GM19239 (cell line): ENCODE data around the gene UBE2H.
"Not testable (repeated sequence)": the region's sequence is repeated elsewhere in the genome, so short reads cannot be mapped to it uniquely, and the experiment has no call there.

Experiments
- DNase-seq: peaks from one replicate; pipeline ENCODE4 v3.0.0; 2011; ENCODE audit warnings: low spot score; ENCODE audit not compliant: insufficient read length
- FAIRE-seq: peaks from 2 replicates; lab custom pipeline; 2011; peaks lifted over from hg19 to GRCh38; lab: Jason Lieb, UNC

UBE2H gene

GRCh38 chr7:129828989-129829736 is 123.6 kb downstream of the UBE2H start:
- no peak for DNase-seq
- FAIRE-seq, result no peak

DNA sequence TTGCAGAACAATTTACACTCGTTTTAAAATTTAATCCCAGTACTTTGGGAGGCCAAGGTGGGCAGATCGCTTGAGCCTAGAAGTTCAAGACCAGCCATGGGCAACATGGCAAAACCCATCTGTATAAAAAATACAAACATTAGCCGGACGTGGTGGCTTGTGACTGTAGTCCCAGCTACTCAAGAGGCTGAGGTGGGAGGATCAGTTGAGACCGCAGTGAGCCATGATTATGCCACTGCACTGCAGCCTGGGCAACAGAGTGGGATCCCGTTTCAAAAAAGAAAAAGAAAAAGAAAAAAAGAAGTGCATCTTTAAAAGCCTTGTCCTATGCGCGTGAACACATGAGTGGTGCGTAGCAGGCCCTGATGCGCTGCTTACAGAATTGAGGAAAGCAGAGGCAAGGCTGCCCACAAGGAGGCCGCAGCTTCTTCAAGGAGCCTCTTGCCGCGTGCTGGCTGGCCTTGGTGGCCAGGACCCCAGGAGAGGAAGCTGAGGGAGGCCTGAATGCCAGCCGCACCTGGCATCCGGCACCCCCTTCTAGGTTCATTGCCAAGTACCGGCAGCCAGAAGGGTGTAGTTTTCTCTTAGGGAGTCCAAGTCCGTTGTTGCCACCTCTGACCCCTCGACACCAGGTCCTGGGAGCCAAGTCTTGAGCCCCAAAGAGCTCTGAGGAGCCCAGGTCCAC is 124.5 kb downstream of the UBE2H start:
- FAIRE-seq (no peak), DNase-seq (no peak)

DNA sequence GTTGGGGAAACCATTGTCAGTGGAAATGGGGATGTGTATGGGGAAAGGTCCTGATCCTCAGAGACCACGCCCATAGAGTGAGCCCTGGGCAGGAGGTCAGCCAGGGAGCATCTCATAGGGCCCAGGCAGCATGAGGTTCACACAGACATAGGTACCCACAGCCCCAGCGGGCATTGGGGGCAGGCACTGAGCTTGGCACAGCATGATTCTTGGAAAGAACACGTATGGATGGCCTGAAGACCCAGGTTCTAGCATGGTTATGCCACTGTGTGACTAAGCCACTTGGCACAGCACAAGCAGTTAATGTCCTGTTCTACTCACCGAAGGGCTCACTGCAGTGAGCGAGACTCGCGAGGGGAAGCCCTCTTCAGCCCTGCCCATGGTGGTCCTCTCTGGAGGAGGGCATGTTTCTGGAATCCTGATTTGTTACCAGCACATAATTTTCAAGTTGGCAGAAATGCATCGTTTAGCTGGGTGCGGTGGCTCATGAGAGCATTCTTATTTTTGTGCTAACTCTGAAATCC is 125.2 kb downstream of the UBE2H start:
- DNase-seq (no peak), FAIRE-seq (no peak)

DNA sequence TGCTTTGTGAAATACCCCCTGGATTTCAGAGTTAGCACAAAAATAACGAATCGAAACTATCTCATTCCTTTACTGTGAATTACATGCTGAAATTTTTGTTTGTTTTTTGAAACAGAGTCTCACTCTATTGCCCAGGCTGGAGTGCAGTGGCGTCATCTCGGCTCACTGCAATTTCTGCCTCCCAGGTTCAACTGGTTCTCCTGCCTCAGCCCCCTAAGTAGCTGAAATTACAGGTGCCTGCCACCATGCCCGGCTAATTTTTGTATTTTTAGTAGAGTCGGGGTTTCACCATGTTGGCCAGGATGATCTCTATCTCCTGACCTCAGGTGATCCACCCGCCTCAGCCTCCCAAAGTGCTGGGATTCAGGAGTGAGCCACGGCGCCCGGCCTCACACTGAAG is 125.9 kb downstream of the UBE2H start:
- DNase-seq, FAIRE-seq: not testable (repeated sequence)

- FAIRE-seq (no peak), DNase-seq (peak; percentile 74)
These were observed 127.4 kb downstream of the UBE2H start for GRCh38 chr7:129825209-129825970.

DNA sequence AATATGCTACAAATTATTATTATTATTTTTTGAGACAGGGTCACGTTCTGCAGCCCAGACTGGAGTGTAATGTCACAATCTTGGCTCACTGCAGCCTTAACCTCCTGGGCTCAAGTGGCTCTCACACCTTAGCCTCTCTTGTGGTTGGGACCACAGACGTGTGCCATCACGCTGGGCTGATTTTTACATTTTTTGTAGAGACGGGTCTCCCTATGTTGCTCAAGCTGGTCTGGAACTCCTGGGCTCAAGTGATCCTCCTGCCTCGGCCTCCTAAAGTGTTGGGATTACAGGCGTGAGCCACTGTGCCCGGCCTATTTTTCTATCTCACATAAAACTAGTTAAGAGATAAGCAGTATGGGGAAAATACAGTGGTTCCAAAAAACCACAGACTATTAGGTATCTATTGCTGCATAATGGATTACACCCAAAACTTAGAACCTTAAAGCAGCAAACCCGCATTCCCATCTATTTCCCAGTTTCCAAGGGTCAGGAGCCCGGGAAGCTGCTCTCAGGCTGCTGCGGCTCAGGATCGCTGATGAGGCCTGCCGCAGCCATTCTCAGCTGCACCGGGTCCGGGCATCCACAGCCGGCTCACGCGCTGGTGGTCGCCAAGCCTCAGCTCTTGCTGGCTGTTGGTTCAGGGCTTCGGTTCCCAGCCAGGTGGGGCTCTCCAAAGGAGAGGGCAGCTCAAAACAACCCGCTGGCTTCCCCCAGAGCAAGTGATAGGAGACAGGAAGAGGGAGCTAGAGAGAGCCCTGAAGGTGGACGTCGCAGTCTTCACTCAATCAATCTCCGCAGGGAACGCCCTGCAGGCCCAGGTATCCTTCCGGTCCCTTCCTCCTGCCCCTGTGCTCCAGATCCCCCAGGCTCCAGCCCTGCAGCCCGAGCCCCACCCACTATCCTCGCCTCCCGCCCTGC is 128.2 kb downstream of the UBE2H start:
- peak; percentile 64 for FAIRE-seq

GRCh38 chr7:129823143-129823542 is 129.6 kb downstream of the UBE2H start:
- not testable (repeated sequence) for DNase-seq, FAIRE-seq

More for the DNA sequence above, 128.2 kb downstream of the UBE2H start:
- DNase-seq, result peak; percentile 41

DNA sequence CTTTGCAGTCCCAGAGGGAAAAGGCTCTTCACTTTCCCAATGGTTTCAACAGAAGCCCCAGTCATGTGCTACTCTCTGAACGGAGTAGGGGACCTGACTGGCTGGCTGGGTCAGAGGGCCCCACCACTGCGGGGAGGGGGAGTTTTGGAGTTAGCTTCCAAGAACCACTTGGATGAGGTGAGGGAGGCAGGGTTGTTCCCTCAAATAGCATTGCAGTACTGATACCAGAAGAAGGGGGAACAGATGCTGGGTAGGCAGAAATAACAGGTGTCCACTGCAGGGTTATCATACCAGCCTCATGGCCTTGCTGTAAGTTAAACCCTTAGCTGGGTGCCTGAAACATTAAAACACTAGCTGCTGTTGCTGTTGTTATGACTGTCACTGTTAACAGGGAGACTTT is 131.3 kb downstream of the UBE2H start:
- FAIRE-seq, result no peak
- DNase-seq, result no peak

GRCh38 chr7:129816742-129817141 is 136.0 kb downstream of the UBE2H start:
- FAIRE-seq (no peak), DNase-seq (no peak)

DNA sequence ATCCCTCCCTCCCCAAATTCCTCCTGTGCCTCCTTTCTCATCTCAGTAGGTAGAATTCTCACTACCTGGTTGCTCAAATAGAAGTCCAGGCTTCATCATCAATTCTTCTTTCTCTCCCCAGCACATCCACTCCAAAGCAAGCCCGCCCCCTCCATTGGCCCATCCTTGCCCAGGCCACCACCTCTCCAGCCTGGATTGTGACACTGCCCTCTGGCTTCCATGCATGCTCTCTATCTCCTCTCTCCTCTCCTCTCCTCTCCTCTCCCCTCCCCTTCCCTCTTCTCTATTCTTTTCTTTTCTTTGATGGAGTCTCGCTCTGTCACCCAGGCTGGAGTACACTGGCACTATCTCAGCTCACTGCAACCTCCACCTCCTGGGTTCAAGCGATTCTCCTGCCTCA is 144.9 kb downstream of the UBE2H start:
- no peak for DNase-seq
- FAIRE-seq, result no peak

GRCh38 chr7:129804890-129805719 is 147.7 kb downstream of the UBE2H start:
- DNase-seq, result no peak
- FAIRE-seq, result no peak

DNA sequence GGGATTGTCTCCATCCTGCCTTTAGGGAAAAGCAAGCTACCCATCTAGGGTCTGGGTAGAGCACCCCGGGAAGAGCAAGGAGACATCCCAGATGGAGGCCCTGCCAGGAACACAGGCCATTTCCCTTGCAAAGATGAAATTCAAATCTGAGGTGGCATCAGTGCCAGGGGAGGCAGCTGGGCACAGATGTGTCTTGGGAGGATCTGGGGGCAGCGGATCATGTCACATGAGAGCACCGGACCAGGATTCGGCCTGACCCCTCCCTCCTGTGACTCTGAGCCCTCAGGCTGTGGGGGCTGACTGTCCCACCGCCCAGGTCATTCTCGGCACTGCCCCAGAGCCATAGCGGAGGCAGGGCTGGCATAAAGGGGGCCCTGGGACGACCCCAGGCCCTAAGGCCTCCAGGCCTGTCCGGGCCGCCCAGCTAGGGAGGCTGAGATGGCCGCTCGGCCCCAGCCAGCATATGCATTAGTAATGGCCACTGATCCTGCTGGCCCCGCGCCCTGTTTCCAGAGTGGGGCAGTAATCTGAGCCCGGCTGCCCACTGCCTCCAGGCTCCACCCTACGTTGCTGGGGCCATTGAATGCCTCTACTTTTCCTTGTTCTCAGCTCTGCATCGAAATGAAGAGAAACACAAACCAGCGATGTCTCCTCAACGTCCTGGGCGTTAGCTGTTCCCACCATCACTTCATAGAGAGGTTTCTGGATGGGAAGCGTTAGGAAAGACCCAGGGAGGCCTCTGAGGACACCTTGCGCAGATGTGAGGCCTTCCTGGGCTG is 148.5 kb downstream of the UBE2H start:
- no peak for FAIRE-seq

GRCh38 chr7:129803546-129804081 is 149.1 kb downstream of the UBE2H start:
- no peak for DNase-seq
- FAIRE-seq, result no peak

More for the DNA sequence above, 148.5 kb downstream of the UBE2H start:
- no peak for DNase-seq

- FAIRE-seq, result no peak
- DNase-seq, result no peak
These were observed 150.9 kb downstream of the UBE2H start for GRCh38 chr7:129801882-129802281.

- FAIRE-seq (no peak), DNase-seq (no peak)
These were observed 151.9 kb downstream of the UBE2H start for GRCh38 chr7:129800901-129801300.

DNA sequence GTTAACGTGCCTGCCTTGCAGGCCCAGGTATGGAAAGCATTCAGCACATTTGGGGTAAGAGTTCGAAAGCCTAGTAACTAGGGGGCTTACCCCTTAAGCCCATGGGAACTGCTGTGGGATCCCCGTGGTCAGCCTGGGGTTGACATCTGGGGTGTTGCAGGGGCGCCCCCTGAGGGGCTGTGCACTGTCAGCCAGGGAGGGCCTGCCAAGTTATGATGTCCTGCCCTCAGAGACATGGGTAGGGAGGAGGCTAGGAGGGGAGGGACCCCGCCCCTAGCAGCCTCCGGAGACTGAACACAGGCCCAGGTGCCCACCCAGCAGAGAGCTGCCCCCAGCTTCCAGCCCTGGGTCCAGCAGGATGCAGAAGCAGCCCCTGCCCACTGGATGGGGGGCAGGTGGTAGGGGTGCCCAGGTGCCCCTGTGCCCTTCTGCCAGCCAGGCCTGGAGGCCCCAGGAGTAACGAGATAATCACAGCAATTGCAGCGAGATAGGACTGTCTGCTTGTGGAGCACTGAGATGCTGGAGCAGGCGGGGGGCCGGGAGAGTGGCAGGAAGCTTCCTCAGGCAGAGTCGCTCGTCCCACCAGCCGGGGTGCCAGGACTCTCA is 153.3 kb downstream of the UBE2H start:
- FAIRE-seq (no peak), DNase-seq (no peak)

- FAIRE-seq, result no peak
- no peak for DNase-seq
These were observed 154.0 kb downstream of the UBE2H start for GRCh38 chr7:129798616-129799349.
